ENCODE measurements around the gene UIMC1. TPM values are rescaled to one million over a fixed set of nuclear protein-coding genes. Genes with fewer than 3 reads are reported as not detected.
"Not testable (repeated sequence)": the region's sequence is repeated elsewhere in the genome, so short reads cannot be mapped to it uniquely, and the experiment has no call there.

Gene UIMC1
- total RNA-seq, result 10 to 100 TPM; 22.6 to 40.2 (median 36.8) TPM
- 10 to 100 TPM; 14.8 to 27.3 TPM for polyA plus RNA-seq
- long read RNA-seq, donor 1, transcript UIMC1-212 (15 exons, 2,502 nt), result major isoform, 7 of 44 reads
- long read RNA-seq, donor 1, partial matches to known transcripts, result 5 of 44 reads
- long read RNA-seq, donor 1, other reads (novel, unspliced or antisense), result 32 of 44 reads
- long read RNA-seq, donor 2, transcript UIMC1-201 (15 exons, 2,570 nt), result minor isoform, 5 of 131 reads
- long read RNA-seq, donor 2, transcript UIMC1-212 (15 exons, 2,502 nt), result major isoform, 17 of 131 reads
- long read RNA-seq, donor 2, partial matches to known transcripts, result 4 of 131 reads
- long read RNA-seq, donor 2, other reads (novel, unspliced or antisense), result 105 of 131 reads
- long read RNA-seq, donor 3, transcript UIMC1-212 (15 exons, 2,502 nt), result major isoform, 8 of 35 reads
- long read RNA-seq, donor 3, partial matches to known transcripts, result 1 of 35 reads
- long read RNA-seq, donor 3, other reads (novel, unspliced or antisense), result 25 of 35 reads

DNA sequence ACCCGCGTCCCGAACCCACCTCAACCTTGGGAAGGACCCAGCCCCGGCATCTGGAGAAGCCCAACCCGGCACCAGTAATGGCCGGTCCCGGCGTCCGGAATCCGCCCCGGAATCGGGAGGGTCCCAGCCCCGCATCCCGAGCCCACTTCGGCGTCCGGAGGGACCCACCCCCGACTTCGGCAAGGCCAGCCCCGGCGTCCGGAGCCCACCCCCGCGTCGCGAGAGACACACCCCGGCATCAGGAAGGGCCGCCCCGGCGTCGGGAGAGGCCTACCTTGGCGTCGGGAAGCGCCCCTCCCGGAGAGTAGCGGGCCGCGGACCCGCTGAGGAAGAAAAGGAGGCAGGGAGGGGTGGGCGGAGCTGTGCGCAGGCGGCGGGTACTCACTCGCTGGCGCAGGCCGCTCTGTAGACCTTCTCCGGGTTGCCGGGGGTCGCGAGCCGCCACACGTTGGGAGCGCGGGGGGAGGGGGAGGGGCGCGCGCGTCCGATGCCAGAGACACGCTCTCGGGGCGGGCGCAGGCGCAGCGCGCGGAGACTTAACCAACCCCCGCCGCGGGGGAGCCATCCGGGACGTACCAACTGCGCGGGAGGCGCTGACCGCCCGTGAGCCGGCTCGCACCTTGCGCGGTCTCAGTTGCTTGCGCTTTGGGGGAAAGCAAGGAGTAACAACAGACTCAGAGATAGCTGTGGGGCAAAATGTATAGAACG is at the start of gene UIMC1:
TSS of gene UIMC1 (minus strand) at position 515 of the 708 bp plus-strand sequence. CDS start 24,164 bp downstream, outside the sequence.
- ATAC-seq (peak; percentile 83 to 93 (median 92)), DNase-seq (peak; percentile 92 to 96 (median 92))
- peaks cover 0 to 26% (median 18%) of the 10 kb centered on the region in 12 donors for H3K4me1 ChIP-seq
- H3K9me3 ChIP-seq, result peaks cover 0 to 6% (median 0%) of the 10 kb centered on the region in 12 donors
- intact Hi-C loops (cut with DNase I), result loop anchor here in 2 of 10 donors (2.0 to 10.0 kb wide), 3 partner anchors 16 to 559 kb away; partner anchors contain the start of genes FAF2 (in 1 of the 2), RNF44 (in 1 of the 2) and ZNF346 (in 1 of the 2)
- peak in 1 of 2 donors; percentile 44 for TF ChIP-seq POLR2A (IDR thresholded peaks at IDR 0.05)
- TF ChIP-seq, protein P1, sequence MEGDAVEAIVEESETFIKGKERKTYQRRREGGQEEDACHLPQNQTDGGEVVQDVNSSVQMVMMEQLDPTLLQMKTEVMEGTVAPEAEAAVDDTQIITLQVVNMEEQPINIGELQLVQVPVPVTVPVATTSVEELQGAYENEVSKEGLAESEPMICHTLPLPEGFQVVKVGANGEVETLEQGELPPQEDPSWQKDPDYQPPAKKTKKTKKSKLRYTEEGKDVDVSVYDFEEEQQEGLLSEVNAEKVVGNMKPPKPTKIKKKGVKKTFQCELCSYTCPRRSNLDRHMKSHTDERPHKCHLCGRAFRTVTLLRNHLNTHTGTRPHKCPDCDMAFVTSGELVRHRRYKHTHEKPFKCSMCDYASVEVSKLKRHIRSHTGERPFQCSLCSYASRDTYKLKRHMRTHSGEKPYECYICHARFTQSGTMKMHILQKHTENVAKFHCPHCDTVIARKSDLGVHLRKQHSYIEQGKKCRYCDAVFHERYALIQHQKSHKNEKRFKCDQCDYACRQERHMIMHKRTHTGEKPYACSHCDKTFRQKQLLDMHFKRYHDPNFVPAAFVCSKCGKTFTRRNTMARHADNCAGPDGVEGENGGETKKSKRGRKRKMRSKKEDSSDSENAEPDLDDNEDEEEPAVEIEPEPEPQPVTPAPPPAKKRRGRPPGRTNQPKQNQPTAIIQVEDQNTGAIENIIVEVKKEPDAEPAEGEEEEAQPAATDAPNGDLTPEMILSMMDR (IDR thresholded peaks at IDR 0.05), result no peak
- H3K4me3 ChIP-seq, result peak within 1 kb of the TSS; percentile 60 to 98 (median 92)
- WGBS, 4 donors, result 0 to 1% (median 0%) methylated on average over 46 to 83 of the region's 83 CpGs
- peak within 1 kb of the TSS; percentile 88 to 98 (median 97) for H3K27ac ChIP-seq
- peaks cover 0 to under 1% (median 0%) of the 10 kb centered on the region in 9 donors for H3K36me3 ChIP-seq
- H3K27me3 ChIP-seq, result no peaks in the 10 kb centered on the region

DNA sequence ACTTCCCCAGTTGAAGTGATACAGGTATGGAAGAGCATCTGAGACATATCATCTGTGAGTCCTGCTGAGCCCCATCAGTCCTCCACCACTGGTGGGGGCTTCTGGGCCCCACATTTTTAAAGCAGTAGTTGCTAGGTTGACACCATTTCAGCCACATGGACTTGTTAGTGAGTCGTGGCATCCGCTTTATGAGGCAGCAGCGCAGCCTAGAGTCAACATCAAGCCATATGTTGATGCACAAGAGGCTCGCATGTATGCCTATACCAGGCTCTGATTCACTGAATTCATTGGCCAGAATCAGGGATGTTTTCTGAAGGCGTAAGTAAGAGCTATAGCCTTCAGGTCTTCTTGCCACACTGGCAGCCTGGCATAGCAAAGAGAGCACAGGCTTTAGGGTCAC is 42.7 kb upstream of the UIMC1 start:
- H3K27ac ChIP-seq, result no peak overlapping the region
- intact Hi-C loops (cut with DNase I), result no loop called here
- DNase-seq (no peak), ATAC-seq (no peak)
- no peaks in the 10 kb centered on the region for H3K9me3 ChIP-seq
- H3K36me3 ChIP-seq, result peaks cover 0 to 98% (median 90%) of the 10 kb centered on the region in 9 donors
- peaks cover 0 to 3% (median 0%) of the 10 kb centered on the region in 12 donors for H3K4me1 ChIP-seq
- no peaks in the 10 kb centered on the region for H3K27me3 ChIP-seq
- WGBS, 4 donors, result 90 to 98% (median 94%) methylated on average over 5 of the region's 5 CpGs
- TF ChIP-seq, protein P1 (IDR thresholded peaks at IDR 0.05), result no peak
- no peak for TF ChIP-seq POLR2A (IDR thresholded peaks at IDR 0.05)
- H3K4me3 ChIP-seq, result no peak overlapping the region

DNA sequence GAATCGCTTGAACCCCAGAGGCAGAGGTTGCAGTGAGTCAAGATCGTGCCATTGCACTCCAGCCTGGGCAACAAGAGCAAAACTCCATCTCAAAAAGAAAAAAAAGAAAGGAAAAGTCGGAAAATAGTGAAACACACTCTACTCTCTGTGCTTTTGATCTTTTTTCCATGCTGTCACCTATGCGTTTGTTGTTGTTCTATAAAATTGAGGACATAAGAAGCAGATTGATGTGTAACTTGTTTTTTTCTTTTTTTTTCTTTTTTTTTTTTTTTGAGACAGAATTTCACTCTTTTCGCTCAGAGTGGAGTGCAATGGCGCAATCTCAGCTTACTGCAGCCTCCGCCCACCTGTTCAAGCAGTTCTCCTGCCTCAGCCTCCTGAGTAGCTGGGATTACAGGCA is 42.0 kb upstream of the UIMC1 start:
- WGBS, 4 donors, result 93 to 99% (median 97%) methylated on average over 7 of the region's 7 CpGs
- intact Hi-C loops (cut with DNase I); H3K27ac ChIP-seq: not testable (repeated sequence)

DNA sequence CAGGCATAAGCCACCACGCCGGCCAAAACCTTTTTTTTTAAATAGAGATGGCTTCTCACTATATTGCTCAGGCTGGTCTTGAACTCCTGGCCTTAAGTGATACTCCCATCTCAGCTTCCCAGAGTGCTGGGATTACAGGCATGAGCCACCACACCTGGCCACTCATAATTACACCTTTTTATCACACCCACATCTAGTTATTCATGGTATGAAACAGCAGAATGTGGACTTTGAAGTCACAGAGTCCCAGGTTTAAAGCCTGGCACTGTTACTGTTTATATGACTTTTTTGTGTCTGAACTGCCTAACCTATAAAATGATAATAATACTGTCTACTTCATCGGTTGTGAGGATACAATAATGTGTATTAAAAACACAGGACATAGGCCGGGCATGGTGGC is 39.1 kb upstream of the UIMC1 start:
- DNase-seq, result no peak
- WGBS, 4 donors, result 94 to 97% (median 95%) methylated on average over 4 of the region's 4 CpGs

More for the DNA sequence above, 42.0 kb upstream of the UIMC1 start:
- H3K27me3 ChIP-seq, H3K4me1 ChIP-seq, H3K9me3 ChIP-seq, H3K4me3 ChIP-seq, ATAC-seq, DNase-seq: not testable (repeated sequence)
- peaks cover 0 to 98% (median 89%) of the 10 kb centered on the region in 9 donors for H3K36me3 ChIP-seq

More for the DNA sequence above, 39.1 kb upstream of the UIMC1 start:
- peaks cover 0 to 12% (median 4%) of the 10 kb centered on the region in 12 donors for H3K4me1 ChIP-seq
- H3K9me3 ChIP-seq, result no peaks in the 10 kb centered on the region
- intact Hi-C loops (cut with DNase I), result no loop called here
- H3K27me3 ChIP-seq, result no peaks in the 10 kb centered on the region
- no peak overlapping the region for H3K27ac ChIP-seq
- H3K36me3 ChIP-seq, result peaks cover 3 to 98% (median 87%) of the 10 kb centered on the region in 9 donors
- TF ChIP-seq, protein P1 (IDR thresholded peaks at IDR 0.05), result no peak
- TF ChIP-seq POLR2A (IDR thresholded peaks at IDR 0.05), result no peak
- no peak overlapping the region for H3K4me3 ChIP-seq
- no peak for ATAC-seq
